ENCODE data around the gene IMMT. TPM values are rescaled to one million over a fixed set of nuclear protein-coding genes. Genes with fewer than 3 reads are reported as not detected.

Gene IMMT
- total RNA-seq, 6 experiments from 2014 or later: 83.0 to 93.4 (median 87.6) TPM

DNA sequence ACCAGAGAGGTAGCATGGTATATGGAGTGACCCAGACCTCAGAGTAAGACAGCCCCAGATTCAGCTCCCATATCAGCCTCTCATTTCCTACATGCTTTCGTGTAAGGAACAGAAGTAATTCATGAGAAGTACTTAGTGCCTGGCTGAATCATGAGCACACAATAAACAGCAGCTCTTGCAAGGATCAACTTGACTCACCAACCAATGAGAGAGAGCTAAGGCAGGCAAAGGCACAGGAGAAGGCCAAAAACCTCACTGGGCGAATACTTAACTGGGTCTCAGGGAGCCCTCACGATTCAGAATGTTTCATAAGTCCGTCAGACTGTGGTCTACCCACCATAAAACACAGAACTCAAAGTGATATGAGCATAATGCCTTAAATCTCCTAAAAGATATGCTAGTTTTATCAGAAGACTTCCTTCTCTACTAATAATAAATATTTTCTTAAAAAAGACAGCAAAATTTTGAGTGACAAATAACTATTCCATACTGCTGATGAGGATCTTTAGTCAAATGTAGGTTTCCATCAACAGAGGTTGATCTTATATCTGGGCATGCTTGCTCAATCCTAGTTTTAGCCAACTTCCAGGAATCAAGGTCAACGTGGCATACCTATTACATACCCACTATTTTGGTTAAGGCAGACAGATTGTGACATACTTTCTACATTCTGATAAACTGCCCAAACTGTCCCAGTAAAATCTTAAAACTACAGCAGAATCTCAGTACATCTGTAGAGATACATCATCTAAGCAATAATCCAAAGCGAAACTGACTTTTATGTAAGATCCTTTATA is 34.9 kb downstream of the IMMT start:
- Mint-ChIP-seq H3K27me3 (ENCODE audit: insufficient read depth) (no peaks in the 10 kb centered on the region), H3K4me3 (no peak overlapping the region), H3K9me3 (no peaks in the 10 kb centered on the region), H3K4me1 (ENCODE audit: low read depth) (no peaks in the 10 kb centered on the region), H3K36me3 (ENCODE audit: low read depth) (peaks cover 17% of the 10 kb centered on the region), H3K27ac (no peak overlapping the region)
- TF ChIP-seq, protein P1, sequence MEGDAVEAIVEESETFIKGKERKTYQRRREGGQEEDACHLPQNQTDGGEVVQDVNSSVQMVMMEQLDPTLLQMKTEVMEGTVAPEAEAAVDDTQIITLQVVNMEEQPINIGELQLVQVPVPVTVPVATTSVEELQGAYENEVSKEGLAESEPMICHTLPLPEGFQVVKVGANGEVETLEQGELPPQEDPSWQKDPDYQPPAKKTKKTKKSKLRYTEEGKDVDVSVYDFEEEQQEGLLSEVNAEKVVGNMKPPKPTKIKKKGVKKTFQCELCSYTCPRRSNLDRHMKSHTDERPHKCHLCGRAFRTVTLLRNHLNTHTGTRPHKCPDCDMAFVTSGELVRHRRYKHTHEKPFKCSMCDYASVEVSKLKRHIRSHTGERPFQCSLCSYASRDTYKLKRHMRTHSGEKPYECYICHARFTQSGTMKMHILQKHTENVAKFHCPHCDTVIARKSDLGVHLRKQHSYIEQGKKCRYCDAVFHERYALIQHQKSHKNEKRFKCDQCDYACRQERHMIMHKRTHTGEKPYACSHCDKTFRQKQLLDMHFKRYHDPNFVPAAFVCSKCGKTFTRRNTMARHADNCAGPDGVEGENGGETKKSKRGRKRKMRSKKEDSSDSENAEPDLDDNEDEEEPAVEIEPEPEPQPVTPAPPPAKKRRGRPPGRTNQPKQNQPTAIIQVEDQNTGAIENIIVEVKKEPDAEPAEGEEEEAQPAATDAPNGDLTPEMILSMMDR (IDR thresholded peaks at IDR 0.05): no peak
- no peak for DNase-seq

DNA sequence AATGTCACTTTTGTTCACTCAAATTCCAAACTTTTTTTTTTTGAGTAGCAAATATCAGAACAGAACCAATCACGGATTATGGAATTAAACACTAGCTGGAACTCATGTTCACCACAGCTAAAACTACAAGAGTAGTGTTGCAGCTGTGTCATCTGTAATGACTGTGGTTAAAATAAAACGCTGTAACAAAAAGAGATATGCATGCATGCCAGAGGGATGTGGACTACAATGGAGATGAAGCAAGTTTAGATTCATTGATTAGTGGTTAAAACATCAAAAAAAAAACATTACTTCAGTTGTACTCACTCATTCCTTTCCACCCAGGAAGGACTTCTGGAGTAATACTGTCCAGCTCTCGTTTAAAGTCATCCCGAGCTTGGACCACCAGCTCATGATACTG is 37.0 kb downstream of the IMMT start:
- no peak overlapping the region for H3K27ac Mint-ChIP-seq
- TF ChIP-seq, protein P1 (IDR thresholded peaks at IDR 0.05): no peak
- no peaks in the 10 kb centered on the region for H3K4me1 Mint-ChIP-seq (ENCODE audit: low read depth)
- no peak for DNase-seq
- H3K27me3 Mint-ChIP-seq (ENCODE audit: insufficient read depth): no peaks in the 10 kb centered on the region
- peaks cover 24% of the 10 kb centered on the region for H3K36me3 Mint-ChIP-seq (ENCODE audit: low read depth)
- no peaks in the 10 kb centered on the region for H3K9me3 Mint-ChIP-seq
- no peak overlapping the region for H3K4me3 Mint-ChIP-seq

DNA sequence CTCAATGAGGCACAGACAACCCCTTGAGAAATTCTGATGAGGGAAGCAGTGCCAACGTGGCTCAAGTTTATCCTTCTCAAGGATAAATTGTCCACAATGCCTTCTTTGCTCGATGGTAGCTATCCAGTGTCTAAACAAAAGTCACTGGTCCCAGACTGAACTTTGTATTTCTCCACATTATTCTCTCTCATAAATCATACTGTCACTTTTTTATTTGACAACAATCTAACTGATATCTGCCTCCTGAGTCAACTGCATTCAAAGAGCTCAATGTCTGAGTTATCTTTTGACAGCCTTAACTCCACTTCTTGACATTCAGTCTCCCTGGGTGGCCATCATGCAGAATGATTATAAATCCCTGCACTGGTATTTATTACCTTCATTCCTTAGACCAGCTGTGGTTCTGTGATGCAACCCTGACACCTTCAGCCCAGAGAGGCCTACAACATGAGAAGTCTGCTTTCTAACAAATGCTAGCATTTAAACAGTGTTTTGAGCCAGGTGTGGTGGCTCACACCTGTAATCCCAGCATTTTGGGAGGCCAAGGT is 38.2 kb downstream of the IMMT start:
- no peak for DNase-seq
- Mint-ChIP-seq H3K4me3 (no peak overlapping the region), H3K9me3 (no peaks in the 10 kb centered on the region), H3K27me3 (ENCODE audit: insufficient read depth) (no peaks in the 10 kb centered on the region), H3K4me1 (ENCODE audit: low read depth) (no peaks in the 10 kb centered on the region), H3K27ac (no peak overlapping the region), H3K36me3 (ENCODE audit: low read depth) (peaks cover 27% of the 10 kb centered on the region)
- TF ChIP-seq, protein P1 (IDR thresholded peaks at IDR 0.05): no peak

DNA sequence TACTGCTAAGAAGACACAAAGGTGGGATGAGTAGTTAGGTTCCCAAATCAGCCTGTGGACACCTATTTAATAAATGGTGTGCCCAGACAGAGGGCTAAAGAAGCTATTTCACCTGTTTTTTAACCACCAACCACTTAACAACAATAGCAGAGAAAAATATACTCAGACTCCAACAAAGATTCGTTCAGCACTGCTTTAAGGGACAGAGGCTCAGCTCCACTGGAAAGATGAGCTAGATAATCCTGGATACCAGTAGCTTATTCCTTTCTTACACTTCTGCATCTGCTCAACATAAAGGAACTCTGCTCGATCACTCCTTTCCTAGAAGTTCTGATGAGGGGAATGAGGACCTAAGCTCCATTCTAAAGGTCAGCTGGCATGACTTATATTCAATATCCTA is 44.8 kb downstream of the IMMT start:
- Mint-ChIP-seq H3K4me3 (no peak overlapping the region), H3K4me1 (ENCODE audit: low read depth) (no peaks in the 10 kb centered on the region), H3K9me3 (no peaks in the 10 kb centered on the region), H3K36me3 (ENCODE audit: low read depth) (peaks cover 41% of the 10 kb centered on the region), H3K27me3 (ENCODE audit: insufficient read depth) (no peaks in the 10 kb centered on the region; the same call in 1 of the 2 replicates), H3K27ac (no peak overlapping the region)
- TF ChIP-seq, protein P1 (IDR thresholded peaks at IDR 0.05): no peak
- no peak for DNase-seq

DNA sequence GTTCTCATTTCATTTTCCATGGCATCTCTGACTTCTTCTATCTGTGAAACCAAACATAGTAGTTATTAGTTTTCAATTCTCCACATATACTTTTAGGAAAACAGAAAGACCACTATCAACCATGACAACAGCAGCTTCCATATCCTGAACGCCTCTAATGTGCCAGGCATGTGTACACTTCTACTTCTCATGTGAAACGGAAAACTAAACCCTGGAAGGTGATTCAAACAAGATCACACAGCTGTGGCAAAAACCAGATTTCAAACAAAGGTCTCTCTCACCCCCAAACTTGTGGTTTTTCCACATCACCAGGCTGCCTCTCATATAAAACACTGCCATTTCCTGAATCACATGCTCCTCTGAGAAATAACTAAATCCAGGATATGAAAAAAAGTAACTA is 47.5 kb downstream of the IMMT start:
- Mint-ChIP-seq H3K27me3 (ENCODE audit: insufficient read depth) (no peaks in the 10 kb centered on the region; the same call in none of the 2 replicates), H3K4me3 (no peak overlapping the region), H3K4me1 (ENCODE audit: low read depth) (no peaks in the 10 kb centered on the region), H3K9me3 (no peaks in the 10 kb centered on the region), H3K36me3 (ENCODE audit: low read depth) (peaks cover 36% of the 10 kb centered on the region), H3K27ac (no peak overlapping the region)
- DNase-seq: no peak
- TF ChIP-seq, protein P1 (IDR thresholded peaks at IDR 0.05): no peak

Measured in HFFc6 (cell line).